ENCODE data around the gene WDR87. TPM values are rescaled to one million over a fixed set of nuclear protein-coding genes. Genes with fewer than 3 reads are reported as not detected.

The WDR87 gene
- total and polyA plus RNA-seq, 10 of the 15 experiments (the other 5 are each of a cell fraction or from before 2014, with no cell fraction given) = not detected

- no peak for TF ChIP-seq RAD21 (IDR thresholded peaks at IDR 0.05; ENCODE audit: insufficient read depth, low read depth, low read length)
- TF ChIP-seq RAD51 (IDR thresholded peaks at IDR 0.05) = no peak
- no peak for TF ChIP-seq FOXK2 (IDR thresholded peaks at IDR 0.05)
- peak; percentile 82 for TF ChIP-seq GATAD2B (conservative IDR thresholded peaks at IDR 0.05; ENCODE audit: low read depth)
- 0 out of 2 replicates have a peak, but pooled peaks have one; percentile 8 for TF ChIP-seq ATF7 (IDR thresholded peaks at IDR 0.05; ENCODE audit: low read depth)
- peak; percentile 37 for TF ChIP-seq MYC (IDR thresholded peaks at IDR 0.05; ENCODE audit: insufficient read depth, insufficient read length, insufficient replicate concordance, low read length, severe bottlenecking)
- TF ChIP-seq RB1 (IDR thresholded peaks at IDR 0.05; ENCODE audit: borderline replicate concordance) = peak; percentile 57; the same call in 1 of the 2 replicates
- TF ChIP-seq, protein P1, sequence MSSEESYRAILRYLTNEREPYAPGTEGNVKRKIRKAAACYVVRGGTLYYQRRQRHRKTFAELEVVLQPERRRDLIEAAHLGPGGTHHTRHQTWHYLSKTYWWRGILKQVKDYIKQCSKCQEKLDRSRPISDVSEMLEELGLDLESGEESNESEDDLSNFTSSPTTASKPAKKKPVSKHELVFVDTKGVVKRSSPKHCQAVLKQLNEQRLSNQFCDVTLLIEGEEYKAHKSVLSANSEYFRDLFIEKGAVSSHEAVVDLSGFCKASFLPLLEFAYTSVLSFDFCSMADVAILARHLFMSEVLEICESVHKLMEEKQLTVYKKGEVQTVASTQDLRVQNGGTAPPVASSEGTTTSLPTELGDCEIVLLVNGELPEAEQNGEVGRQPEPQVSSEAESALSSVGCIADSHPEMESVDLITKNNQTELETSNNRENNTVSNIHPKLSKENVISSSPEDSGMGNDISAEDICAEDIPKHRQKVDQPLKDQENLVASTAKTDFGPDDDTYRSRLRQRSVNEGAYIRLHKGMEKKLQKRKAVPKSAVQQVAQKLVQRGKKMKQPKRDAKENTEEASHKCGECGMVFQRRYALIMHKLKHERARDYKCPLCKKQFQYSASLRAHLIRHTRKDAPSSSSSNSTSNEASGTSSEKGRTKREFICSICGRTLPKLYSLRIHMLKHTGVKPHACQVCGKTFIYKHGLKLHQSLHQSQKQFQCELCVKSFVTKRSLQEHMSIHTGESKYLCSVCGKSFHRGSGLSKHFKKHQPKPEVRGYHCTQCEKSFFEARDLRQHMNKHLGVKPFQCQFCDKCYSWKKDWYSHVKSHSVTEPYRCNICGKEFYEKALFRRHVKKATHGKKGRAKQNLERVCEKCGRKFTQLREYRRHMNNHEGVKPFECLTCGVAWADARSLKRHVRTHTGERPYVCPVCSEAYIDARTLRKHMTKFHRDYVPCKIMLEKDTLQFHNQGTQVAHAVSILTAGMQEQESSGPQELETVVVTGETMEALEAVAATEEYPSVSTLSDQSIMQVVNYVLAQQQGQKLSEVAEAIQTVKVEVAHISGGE (CRISPR knock-in tag; IDR thresholded peaks at IDR 0.05) = no peak
- TF ChIP-seq MTA2 (IDR thresholded peaks at IDR 0.05; ENCODE audit: low read depth) = 0 out of 2 replicates have a peak, but pooled peaks have one; percentile 20
- TF ChIP-seq POU2F2 (IDR thresholded peaks at IDR 0.05; ENCODE audit: borderline replicate concordance, low read depth, low read length) = peak; percentile 59; the same call in 1 of the 3 replicates
- TF ChIP-seq, protein P2, sequence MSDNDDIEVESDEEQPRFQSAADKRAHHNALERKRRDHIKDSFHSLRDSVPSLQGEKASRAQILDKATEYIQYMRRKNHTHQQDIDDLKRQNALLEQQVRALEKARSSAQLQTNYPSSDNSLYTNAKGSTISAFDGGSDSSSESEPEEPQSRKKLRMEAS (IDR thresholded peaks at IDR 0.05; ENCODE audit: low read depth, low read length) = no peak
- 0 out of 2 replicates have a peak, but pooled peaks have one; percentile 29 for TF ChIP-seq JUNB (IDR thresholded peaks at IDR 0.05)
- peak; percentile 67 for TF ChIP-seq TAF1 (IDR thresholded peaks at IDR 0.05; ENCODE audit: borderline replicate concordance, low read depth, low read length)
- TF ChIP-seq SMAD1 (IDR thresholded peaks at IDR 0.05; ENCODE audit: low read depth, partially characterized antibody) = no peak
- TF ChIP-seq RBBP5 (conservative IDR thresholded peaks at IDR 0.05) = no peak
- TF ChIP-seq HCFC1 (IDR thresholded peaks at IDR 0.05; ENCODE audit: low read length) = peak; percentile 98
- peak; percentile 44 for TF ChIP-seq E2F8 (IDR thresholded peaks at IDR 0.05; ENCODE audit: low read depth, partially characterized antibody)
- no peak for TF ChIP-seq ZBED1 (IDR thresholded peaks at IDR 0.05; ENCODE audit: borderline replicate concordance)
- peak; percentile 72 for TF ChIP-seq NR2C1 (IDR thresholded peaks at IDR 0.05)
- TF ChIP-seq, protein P3, sequence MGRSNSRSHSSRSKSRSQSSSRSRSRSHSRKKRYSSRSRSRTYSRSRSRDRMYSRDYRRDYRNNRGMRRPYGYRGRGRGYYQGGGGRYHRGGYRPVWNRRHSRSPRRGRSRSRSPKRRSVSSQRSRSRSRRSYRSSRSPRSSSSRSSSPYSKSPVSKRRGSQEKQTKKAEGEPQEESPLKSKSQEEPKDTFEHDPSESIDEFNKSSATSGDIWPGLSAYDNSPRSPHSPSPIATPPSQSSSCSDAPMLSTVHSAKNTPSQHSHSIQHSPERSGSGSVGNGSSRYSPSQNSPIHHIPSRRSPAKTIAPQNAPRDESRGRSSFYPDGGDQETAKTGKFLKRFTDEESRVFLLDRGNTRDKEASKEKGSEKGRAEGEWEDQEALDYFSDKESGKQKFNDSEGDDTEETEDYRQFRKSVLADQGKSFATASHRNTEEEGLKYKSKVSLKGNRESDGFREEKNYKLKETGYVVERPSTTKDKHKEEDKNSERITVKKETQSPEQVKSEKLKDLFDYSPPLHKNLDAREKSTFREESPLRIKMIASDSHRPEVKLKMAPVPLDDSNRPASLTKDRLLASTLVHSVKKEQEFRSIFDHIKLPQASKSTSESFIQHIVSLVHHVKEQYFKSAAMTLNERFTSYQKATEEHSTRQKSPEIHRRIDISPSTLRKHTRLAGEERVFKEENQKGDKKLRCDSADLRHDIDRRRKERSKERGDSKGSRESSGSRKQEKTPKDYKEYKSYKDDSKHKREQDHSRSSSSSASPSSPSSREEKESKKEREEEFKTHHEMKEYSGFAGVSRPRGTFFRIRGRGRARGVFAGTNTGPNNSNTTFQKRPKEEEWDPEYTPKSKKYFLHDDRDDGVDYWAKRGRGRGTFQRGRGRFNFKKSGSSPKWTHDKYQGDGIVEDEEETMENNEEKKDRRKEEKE (IDR thresholded peaks at IDR 0.05) = no peak
Observed at GRCh38 chr19:37906869-37907734, 708 bp upstream of the WDR87 start, which contains the start of gene SIPA1L3 (continued).
